GM19099 (cell line): Measurements from ENCODE around the gene PRADC1.
A peak's percentile ranks its signal among the peaks of the same experiment; 100 is the strongest.

Experiments
- POLR2A ChIP-seq: IDR thresholded peaks from 3 replicates; pipeline ENCODE4 v1.6.1; 2011; ENCODE audit warnings: low read depth; ENCODE audit not compliant: insufficient read length; ENCODE audit errors: extremely low read depth

Gene PRADC1

DNA sequence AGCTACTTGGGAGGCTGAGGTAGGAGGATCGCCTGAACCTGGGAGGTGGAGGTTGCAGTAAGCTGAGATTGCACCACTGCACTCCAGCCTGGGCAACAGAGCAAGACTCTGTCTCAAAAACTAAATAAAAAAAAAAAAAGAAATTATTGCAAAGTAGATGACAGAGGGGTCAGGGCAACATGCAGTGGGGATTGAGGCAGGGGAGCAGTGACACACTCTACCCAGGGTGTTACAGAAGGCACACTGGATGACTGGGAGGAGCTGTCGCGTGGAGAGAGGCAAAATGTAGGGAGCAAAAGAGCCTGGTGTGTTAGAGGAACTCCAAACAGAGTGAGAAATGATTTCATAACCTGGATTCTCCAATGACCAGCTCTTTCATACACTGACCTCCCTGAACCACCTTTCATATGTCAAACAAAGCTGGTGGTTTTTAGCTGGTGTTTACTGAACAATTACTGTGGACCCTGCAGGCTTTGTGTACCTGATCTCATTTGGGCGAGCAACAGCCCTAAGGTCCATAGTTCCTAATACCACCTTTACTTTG, 29.1 kb upstream of the PRADC1 start:
- no peak for TF ChIP-seq POLR2A

DNA sequence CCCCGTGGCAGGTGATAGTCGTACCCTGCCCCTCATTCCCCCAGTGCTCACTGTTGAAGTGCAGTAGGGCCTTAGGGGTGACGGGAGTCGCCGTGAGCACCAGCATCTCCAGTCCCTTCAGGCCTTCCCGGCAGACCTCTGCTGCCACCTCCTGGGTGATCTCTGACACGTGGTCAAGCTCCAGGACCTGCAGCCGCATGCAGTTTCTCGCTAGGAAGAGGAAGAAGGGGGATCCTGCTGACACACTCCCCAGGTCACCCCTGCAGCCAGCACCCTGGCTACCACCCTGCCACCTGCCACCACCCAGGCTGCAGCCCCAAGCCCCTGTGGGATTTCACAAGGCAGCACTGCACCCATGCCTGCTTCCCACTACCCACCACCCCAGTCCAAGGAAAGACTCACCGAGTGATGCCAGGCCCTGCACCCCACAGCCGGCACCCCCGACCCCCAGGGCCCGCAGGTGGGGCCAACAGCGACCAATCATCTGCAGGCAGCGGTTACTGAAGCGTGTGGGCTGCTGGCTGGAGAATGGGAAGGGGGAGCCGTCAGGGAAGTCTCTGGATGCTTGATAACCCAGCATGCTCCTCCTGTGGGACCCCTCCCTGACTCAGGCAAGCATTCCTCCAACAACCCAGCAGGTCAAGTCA, 27.4 kb upstream of the PRADC1 start:
- TF ChIP-seq POLR2A, result no peak

DNA sequence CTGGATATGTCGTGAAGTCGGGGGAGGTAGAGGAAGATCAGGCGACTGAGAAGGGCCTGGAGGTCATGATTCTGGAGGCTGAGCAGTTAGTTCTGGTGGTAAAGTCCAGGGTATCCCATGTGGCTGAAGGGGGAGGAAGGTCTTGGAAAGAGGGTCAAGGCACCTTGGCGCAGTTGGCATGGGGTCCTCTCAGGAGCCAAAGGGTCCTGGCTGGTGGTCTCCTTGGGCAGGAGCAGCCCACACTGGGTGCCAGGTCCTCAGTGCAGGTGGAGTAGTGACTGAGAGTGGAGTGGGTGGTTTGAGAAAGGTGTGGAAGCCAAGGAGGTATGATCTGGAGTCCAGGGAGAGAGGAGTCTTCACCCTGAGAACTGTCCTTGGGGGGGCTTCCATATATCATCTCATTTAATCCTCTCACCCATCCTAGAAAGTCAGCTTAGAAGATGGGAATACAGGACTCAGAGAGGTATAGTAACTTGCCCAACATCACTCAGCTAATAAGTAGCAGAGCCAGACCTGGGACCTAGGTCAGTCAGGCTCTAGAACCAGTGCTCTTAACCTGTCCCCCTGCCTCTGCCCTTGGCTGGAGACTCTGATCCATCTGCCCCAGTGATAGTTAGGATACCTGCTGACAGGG, 26.8 kb upstream of the PRADC1 start:
- no peak for TF ChIP-seq POLR2A

DNA sequence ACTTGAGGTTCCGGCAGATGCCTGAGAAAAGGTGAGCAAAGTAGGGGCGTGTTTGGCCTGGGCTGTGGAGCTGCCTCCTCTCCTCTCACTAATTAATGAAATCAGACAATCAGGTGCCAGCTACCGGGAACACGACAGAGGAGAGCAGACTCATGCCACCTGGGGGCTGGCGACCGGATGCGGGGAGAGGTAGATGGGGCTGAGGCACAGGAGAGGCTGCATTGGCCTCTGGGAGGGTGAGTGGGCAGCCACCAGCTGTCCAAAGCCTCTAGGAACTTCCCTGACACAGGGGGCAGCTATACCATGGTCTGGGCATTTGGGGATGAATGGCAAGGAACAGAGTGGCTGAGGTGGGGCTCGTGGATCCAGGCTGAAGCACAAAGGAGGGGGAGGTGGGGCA, 26.2 kb upstream of the PRADC1 start:
- no peak for TF ChIP-seq POLR2A

DNA sequence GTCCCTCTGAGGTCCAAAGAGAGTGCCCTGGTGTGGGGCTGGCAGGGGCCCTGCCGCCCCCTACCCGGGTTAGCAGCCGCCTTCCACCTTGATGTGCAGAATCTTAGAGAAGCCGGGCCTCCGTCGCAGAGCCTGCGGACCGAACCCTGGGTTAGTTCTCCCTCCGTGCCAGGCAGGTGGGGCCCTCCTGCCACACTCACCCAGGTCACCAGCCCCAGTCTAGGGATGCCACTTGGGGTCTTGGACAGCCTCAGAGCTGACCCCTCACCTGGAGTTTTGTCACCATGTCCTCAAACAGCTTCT, 25.8 kb upstream of the PRADC1 start:
- TF ChIP-seq POLR2A, result no peak

DNA sequence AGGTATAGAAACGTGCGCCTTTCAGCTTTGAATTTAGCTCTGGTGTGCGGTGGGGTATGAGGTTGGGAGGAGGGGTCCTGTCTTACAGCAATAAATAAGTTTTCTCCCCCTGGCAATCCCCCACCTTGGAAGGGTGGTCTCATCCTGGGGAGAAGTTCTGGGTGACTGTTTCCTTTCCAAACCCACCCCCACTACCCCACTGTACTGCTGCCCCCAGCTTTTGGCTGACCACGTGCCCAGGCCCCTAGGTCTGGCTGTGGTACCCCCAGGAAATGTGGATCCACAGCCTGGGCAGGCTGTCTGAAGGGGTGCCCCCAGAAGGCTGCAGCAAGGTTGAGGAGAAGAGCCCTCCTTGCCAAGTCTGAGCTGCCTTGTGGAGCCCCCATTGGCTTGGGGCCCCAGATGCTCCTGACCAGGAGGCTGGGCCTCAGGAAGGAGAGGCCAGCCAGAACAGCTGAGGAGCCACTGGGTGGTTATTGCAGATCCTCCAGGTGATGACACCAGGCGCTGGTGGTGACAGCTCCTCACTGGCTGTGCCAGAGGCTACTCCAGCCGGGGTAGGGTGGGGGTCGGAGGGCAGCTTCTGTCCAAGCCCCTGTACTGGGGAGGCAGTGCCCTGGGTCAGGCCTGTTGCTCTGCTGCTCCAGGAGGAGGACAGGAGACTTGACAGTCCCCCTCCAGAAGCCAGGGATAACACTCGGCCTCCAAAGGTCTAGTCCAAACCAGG, 25.3 kb upstream of the PRADC1 start:
- TF ChIP-seq POLR2A, result no peak

DNA sequence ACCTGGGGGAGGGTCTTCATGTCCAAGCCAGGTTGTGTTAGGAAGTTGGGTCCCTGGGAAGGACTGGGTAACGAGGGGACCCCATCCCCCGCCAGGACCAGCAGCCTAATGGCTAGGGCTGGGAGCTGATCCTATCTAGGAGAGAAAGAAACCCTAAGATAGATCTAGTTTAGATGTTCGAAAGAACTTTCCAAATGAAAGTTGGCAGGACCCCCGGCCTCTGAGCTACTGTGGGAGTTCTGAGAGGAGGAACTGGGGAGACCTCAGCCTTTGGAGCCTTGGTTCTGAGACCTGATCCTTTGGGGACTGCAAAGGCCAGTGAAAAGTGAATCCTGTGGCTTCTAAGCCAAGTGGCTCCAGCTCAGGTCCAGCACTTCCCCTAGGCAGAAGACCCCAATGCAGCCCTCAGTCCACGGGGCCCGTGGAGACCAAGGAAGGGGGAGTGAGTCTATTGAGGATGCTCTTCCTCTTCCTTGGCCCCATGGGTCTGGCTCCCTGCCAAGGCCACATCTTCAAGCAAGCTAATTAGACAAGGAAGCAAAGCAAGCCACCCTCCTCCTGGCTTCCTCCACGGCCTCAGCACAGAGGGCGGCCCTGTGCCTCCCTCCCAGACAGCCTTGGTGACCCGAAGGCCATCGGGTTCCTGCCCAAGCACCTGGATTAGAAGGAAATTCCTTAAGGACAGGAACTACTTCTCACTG, 24.5 kb upstream of the PRADC1 start:
- TF ChIP-seq POLR2A, result no peak

DNA sequence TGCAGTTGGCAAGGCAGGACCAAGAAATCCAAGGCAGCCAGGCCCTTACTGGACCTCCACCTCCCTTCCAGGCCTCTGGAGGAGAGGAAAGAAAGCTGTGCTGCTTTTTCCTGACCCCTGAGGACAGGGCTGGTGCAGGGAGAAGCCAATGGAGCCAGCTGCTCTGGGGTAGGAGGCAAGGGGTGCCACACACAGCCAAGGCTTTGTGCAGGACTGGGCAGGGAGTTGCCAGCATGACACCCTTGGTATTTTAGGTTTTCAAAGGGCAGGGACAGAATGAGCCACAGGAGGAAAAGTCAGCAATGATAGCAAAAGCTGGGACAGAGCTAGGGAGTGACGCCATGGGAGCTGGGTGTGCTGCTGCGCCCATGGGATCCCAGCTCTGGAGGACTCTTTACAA, 24.0 kb upstream of the PRADC1 start:
- no peak for TF ChIP-seq POLR2A

DNA sequence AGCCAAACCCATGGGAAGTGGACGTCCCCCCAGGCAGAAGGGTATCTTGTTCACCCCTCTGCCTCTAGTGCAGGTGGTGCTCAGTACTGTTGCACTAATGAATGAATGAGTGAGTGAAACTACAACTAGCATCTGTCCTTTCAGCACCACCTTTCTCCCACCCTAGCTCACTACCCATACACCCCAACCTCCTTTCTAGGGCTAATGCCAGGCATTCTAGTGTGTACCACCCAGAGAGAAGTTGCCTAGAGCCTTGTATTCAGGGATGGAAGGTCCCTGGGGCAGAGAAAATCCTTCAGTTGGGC, 23.5 kb upstream of the PRADC1 start:
- no peak for TF ChIP-seq POLR2A

DNA sequence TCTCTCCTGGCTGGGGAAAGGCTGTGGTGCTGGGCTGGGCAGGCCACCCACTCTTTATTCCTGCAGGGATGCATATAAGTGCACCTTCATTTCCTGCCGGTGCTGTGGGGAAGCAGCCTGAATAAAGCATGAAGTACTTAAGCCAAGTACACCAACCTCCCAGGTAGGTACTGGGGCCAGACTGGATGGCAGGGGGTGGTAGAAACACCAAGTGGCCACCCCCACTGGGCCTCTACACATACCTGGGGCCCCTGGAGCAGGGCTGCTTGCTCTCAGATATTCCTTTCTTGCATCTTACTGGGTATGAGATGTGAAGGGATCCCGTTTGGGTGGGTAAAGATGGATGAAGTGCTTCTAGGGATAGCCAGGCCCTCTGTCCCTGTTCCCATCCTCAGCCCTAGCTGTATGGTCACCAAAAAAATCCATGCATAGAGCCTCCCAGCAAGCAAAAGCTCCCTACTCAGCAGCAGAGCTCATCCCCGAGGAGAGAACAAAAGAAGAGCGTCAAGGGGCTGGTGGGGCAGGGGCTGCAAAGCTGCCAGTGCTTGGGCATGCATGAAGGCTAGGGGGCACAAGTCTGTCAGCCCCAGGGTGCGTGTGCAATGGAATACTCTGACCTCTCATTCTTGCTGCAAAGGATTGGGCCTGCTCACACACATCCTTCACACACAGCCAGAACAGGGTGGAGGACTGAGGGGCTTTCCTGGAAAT, 23.0 kb upstream of the PRADC1 start:
- TF ChIP-seq POLR2A, result no peak

DNA sequence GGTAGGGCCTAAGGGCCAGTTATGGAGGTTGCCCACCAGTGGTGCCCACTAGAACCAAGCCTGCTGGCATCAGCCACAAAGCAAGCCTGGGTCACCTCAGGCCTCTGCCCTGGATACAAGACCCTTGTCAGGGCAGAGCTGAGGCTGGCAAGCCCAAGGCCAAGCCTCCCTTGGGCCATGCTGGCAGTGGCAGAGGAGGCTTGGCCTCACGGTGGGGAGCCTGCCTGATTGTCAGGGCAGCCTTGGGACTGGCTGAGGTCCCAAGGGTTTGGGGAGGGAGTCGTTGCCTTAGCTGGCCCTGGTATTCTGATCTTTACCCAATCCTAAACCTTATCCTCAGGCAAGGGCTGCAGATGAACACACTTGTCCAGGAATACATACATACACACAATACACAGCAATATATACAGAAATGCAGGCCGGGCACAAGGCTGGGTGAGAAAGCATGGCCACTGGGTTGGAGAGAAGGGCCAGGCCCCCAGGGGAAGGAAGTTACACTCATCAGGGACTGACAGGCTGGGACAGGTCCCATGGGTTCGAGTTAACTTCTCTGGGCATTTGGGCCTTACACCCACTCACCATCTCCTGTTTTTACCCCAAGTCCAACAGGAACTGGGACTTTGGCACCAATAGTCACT, 22.1 kb upstream of the PRADC1 start:
- TF ChIP-seq POLR2A, result no peak

DNA sequence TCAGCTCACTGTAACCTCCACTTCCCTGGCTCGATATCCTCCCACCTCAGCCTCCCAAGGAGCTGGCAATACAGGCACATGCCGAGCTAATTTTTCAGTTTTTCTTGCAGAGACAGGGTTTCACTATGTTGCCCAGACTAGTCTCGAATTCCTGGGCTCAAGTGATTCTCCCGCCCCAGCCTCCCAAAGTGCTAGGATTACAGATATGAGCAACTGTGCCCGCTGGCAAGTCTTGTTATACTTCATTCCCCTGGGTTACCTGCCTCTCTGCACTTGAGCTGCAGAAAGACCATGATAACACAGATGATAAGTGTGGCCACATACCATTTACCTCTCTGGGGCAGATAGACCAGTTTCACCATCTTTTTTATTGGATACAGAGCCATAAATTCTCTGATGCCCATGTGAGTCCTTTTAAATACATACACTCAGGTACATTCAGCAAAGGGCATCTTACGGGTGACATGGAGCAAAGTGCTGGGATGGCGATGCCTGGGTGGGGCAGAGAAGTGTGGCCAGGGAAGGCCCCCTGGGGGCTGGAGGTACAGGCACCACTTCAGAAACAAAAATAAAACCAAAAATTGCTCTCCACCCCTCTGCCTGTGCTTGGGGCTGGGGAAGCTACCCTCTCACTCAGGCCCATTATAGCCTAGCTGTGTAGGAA, 21.4 kb upstream of the PRADC1 start:
- no peak for TF ChIP-seq POLR2A

DNA sequence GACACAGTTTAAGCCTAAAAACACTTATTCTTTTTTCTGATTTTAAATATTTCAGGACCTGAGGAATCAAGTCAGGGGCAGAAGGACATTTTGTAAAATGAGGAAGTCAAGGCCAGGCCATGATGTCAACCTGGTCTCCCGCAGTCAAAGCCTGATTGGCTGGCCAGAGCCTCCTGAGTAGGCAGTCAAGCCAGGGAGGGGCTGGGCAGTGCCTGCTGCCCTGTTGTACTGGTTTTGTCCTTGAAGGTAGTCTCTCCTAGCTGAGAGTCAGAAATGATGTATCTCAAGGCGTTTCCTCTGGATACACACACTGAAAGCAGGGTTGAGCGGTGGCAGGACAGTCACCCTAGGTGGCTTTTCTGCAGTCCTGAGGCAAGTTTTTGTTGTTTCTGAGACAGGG, 20.9 kb upstream of the PRADC1 start:
- peak; percentile 22 for TF ChIP-seq POLR2A

DNA sequence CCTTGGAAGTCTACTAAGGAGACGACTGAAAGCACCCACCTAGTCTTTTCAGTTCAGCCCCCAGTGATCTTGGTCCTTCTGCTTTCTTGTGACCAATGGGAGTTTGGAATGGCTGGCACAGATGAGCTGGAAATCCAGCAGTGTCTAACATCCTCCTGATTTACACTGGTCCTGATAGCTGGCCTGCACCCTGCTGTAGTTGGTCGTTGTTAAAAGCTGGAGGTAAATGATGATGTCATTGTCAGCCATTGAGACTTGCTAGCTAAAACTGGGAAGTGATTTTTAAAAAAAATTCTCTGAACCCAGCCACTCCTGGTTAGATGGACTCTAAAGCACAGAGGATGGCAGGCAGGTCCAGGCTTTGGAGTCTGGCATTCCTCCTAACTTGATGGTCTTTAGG, 20.4 kb upstream of the PRADC1 start:
- TF ChIP-seq POLR2A, result no peak
